GM18519 (cell line): ENCODE measurements around the gene AMMECR1L.
"Not testable (repeated sequence)": the region's sequence is repeated elsewhere in the genome, so short reads cannot be mapped to it uniquely, and the experiment has no call there.

ENCODE experiments used
- ATAC-seq: cut with Tn5 transposase; IDR thresholded peaks from one replicate; pipeline ENCODE4 v1.9.1; 2021; ENCODE audit warnings: mild to moderate bottlenecking, moderate library complexity; ENCODE audit not compliant: unreplicated experiment, low FRiP score

The AMMECR1L gene

DNA sequence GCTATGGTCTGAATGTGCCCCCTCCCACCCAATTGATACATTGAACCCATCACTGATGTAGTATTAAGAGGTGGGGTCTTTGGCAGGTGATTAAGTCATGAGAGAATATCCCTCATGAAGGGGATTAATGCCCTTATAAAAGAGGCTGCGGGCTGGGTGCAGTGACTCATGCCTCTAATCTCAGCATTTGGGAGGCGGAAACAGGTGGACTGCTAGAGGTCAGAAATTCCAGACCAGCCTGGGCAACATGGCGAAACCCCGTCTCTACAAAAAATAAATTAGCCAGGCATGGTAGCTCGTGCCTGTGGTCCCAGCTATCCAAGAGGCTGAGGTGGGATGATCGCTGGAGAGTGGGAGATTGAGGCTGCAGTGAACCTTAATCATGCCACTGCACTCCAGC, 42.1 kb downstream of the AMMECR1L start:
- ATAC-seq = no peak

GRCh38 chr2:127841466-127842178, 44.1 kb downstream of the AMMECR1L start:
- ATAC-seq = no peak

DNA sequence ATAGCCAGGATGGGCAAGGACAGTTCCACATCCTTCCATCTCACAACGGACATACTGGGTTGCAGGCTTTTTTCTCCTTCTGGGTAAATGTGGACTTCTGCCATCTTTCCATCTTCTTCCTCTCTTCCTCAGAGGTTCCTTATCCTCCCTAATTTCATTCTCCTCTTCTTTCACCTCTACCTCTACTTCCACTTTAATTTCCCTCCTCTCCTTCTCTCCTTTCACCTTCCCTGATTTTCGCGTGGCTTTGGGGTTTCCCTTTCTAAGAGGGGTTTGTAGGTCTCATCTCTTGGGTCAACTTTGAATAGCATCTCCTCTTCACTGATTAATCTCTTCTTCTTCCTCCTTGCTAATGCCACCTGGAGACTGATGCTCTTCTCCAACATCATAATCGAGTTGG, 44.9 kb downstream of the AMMECR1L start:
- no peak for ATAC-seq

- ATAC-seq = no peak
Measured at GRCh38 chr2:127834951-127835350, 50.8 kb downstream of the AMMECR1L start.

DNA sequence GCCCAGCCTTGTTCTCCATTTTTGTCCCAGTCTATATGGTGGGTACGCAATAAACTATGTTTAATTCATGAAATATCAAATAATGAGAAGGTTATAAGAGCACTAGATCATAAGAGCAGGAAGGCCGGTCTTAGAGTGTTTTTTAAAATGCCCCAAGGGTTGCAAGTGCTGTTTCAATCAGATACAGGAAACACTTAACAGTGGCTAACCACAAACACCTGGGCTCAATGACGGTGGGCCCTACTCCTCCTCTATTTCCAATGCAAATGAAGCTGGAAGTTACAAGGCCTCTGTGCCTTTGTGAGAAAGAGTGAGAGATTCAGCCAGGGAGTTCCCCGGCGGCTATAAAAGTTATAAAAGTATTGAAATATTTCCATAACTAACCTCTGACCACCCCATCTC, 55.9 kb downstream of the AMMECR1L start:
- ATAC-seq = peak; percentile 97

- not testable (repeated sequence) for ATAC-seq
Measured at GRCh38 chr2:127826708-127827107, 59.0 kb downstream of the AMMECR1L start.

GRCh38 chr2:127826047-127826446, 59.7 kb downstream of the AMMECR1L start:
- ATAC-seq = no peak

DNA sequence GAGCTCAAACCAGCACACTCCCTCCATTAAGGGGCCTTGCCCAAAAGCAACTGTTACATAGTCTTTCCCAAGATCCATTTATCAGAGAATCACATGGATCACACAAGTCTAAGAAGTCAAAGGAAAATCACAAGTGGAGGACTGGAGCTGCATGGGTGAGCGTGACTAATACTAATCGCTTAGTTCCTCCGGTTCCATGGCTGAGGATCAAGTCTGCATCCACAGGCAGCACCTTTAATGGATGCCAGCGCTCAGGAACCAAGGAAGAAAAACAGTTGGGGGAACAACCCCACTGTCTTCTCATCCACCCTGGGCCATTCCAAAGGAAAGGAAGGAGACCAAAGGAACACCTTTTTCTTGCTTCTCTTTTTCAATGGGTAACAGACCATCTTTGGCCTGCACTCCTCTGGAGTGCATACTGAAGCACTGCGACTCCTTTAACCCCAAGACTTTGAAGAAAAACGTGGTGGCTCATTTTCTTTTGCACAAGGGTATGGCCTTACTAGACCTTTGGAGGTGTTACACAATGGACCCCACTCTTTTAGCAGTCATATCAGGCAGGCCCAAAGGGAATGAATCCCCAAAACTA, 65.6 kb downstream of the AMMECR1L start:
- no peak for ATAC-seq

DNA sequence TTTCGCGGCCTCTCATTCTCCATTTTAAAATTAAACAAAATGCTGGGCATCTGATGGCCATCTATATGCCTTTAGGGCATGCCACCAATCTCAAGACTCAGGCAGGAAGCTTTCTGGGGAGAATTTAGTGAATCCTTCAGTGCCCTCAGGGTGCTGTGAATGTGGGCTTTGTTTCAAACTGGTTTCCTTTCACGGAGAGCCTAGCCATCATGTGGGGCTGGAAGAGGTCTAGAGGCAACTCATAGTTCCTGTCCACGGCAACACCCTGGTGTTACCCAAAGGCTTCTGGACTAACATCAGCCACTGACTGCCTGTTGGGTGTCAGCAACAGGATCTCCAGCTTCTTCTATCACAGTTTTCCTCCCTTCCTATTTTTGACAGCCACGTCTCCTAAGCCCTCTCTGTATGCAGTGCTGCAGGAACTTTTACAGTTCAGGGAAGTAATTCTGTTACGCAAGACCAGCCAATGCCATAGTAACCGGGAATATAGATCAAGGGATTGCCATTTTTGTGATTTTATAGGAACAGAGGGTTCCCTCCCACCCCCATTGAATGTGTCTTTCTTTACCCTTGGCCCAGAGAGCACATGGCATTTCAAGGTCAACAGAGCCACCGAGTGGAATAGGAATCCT, 66.8 kb downstream of the AMMECR1L start:
- no peak for ATAC-seq

GRCh38 chr2:127818241-127818640, 67.5 kb downstream of the AMMECR1L start:
- ATAC-seq = no peak

GRCh38 chr2:127814677-127815076, 71.1 kb downstream of the AMMECR1L start:
- no peak for ATAC-seq

GRCh38 chr2:127812441-127812840, 73.3 kb downstream of the AMMECR1L start:
- not testable (repeated sequence) for ATAC-seq
